ENCODE data around the gene LYSMD3.

GRCh38 chr5:90472783-90473395 lies 56.5 kb downstream of the LYSMD3 start:
- TF ChIP-seq POLR2A (IDR thresholded peaks at IDR 0.05) (no peak), CTCF (IDR thresholded peaks at IDR 0.05) (no peak), POLR2AphosphoS5 (IDR thresholded peaks at IDR 0.05) (no peak)
